DND-41 (cell line): ENCODE results near the gene ENO4.

Source experiments
- ATAC-seq: fragments of 200-7000 bp; cut with Tn5 transposase; 3 replicates; pipeline ENCODE4 v1.9.1; 2021; ENCODE audit warnings: low read depth; ENCODE audit not compliant: insufficient read depth
- DNase-seq: peaks from one replicate; pipeline ENCODE4 v3.0.0-alpha.2; 2020
- H2AFZ ChIP-seq: 2 replicates; pipeline ENCODE4 v1.6.0; 2012; ENCODE audit warnings: low read depth, low read length
- H3K27ac ChIP-seq: 2 replicates; pipeline ENCODE4 v1.5.1; 2012; ENCODE audit warnings: low read length, inconsistent platforms
- H3K27me3 ChIP-seq: fragments of 200-600 bp; sonication (generic); 2 replicates; pipeline ENCODE4 v1.6.0; 2012; ENCODE audit warnings: low read length, mild to moderate bottlenecking, inconsistent platforms; ENCODE audit not compliant: insufficient read depth, poor library complexity
- H3K36me3 ChIP-seq: 2 replicates; pipeline ENCODE4 v1.5.1; 2012; ENCODE audit warnings: low read length, inconsistent platforms; ENCODE audit not compliant: insufficient read depth
- H3K4me1 ChIP-seq: 2 replicates; pipeline ENCODE4 v1.5.1; 2012; ENCODE audit warnings: mild to moderate bottlenecking, low read length; ENCODE audit not compliant: insufficient read depth
- H3K4me2 ChIP-seq: 2 replicates; pipeline ENCODE4 v1.6.0; 2012; ENCODE audit warnings: mild to moderate bottlenecking, moderate library complexity, low read length, inconsistent platforms; ENCODE audit not compliant: insufficient read depth
- H3K4me3 ChIP-seq, 2 experiments: fragments of 200-600 bp in 1 of 2; shearing (Covaris generic) in 1 of 2; 2 replicates each; pipeline ENCODE4 v1.5.1; 2012 to 2016; ENCODE audit warnings: inconsistent platforms in 2 of 2, low read length in 2 of 2, mild to moderate bottlenecking in 2 of 2, low read depth in 1 of 2, moderate library complexity in 1 of 2
- H3K79me2 ChIP-seq: 2 replicates; pipeline ENCODE4 v1.6.0; 2012; ENCODE audit warnings: low read length, inconsistent platforms; ENCODE audit not compliant: insufficient read depth
- H3K9ac ChIP-seq: 2 replicates; pipeline ENCODE4 v1.6.0; 2012; ENCODE audit warnings: low read depth, mild to moderate bottlenecking, inconsistent platforms, low read length, moderate library complexity
- H3K9me3 ChIP-seq: 2 replicates; pipeline ENCODE4 v1.5.1; 2012; ENCODE audit warnings: low read length, moderate library complexity, mild to moderate bottlenecking, inconsistent platforms; ENCODE audit not compliant: insufficient read depth, severe bottlenecking
- H4K20me1 ChIP-seq: 2 replicates; pipeline ENCODE4 v1.6.0; 2012; ENCODE audit warnings: low read length; ENCODE audit not compliant: insufficient read depth
- EZH2 ChIP-seq: IDR thresholded peaks from 3 replicates; pipeline ENCODE4 v1.6.1; 2012; ENCODE audit warnings: borderline replicate concordance, low read depth, mild to moderate bottlenecking, moderate library complexity, low read length, inconsistent platforms; ENCODE audit not compliant: severe bottlenecking
- TF ChIP-seq, protein P1 (sequence below): IDR thresholded peaks from 2 replicates; pipeline ENCODE4 v1.5.1; 2012; ENCODE audit warnings: borderline replicate concordance, low read length, moderate library complexity, mild to moderate bottlenecking; ENCODE audit not compliant: poor library complexity, severe bottlenecking; ENCODE audit errors: extremely low read depth

Gene ENO4

DNA sequence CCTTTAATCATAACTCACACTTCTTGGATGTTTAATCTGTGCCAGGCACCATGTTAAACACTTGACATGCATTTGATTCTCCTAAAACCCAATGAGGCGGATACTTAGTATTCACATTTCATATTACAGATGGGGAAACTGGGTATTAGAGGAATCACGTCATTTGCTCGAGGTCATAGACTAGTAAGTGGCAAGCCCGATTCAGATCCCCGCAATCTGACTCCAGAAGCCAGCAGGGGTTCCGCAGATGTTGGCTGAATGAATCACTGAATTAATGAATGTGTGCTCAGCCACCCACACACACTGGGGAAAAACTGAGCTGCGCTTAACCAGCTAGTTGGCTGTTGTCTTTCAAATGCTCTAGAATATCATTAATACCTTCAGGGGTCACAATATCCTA is 22.5 kb upstream of the ENO4 start:
- DNase-seq = no peak
- H3K27me3 ChIP-seq = no peaks in the 10 kb centered on the region
- H3K27ac ChIP-seq = no peak overlapping the region
- no peaks in the 10 kb centered on the region for H3K4me1 ChIP-seq
- H3K9ac ChIP-seq = no peak overlapping the region
- no peak overlapping the region for H3K4me3 ChIP-seq
- H2AFZ ChIP-seq = no peak overlapping the region
- H4K20me1 ChIP-seq = no peaks in the 10 kb centered on the region
- no peaks in the 10 kb centered on the region for H3K79me2 ChIP-seq
- H3K4me2 ChIP-seq = no peak overlapping the region
- H3K9me3 ChIP-seq = no peaks in the 10 kb centered on the region
- H3K36me3 ChIP-seq = no peaks in the 10 kb centered on the region
- TF ChIP-seq, protein P1, sequence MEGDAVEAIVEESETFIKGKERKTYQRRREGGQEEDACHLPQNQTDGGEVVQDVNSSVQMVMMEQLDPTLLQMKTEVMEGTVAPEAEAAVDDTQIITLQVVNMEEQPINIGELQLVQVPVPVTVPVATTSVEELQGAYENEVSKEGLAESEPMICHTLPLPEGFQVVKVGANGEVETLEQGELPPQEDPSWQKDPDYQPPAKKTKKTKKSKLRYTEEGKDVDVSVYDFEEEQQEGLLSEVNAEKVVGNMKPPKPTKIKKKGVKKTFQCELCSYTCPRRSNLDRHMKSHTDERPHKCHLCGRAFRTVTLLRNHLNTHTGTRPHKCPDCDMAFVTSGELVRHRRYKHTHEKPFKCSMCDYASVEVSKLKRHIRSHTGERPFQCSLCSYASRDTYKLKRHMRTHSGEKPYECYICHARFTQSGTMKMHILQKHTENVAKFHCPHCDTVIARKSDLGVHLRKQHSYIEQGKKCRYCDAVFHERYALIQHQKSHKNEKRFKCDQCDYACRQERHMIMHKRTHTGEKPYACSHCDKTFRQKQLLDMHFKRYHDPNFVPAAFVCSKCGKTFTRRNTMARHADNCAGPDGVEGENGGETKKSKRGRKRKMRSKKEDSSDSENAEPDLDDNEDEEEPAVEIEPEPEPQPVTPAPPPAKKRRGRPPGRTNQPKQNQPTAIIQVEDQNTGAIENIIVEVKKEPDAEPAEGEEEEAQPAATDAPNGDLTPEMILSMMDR = no peak
- TF ChIP-seq EZH2 = no peak
- no peak for ATAC-seq

GRCh38 chr10:116827214-116827671 is 22.1 kb upstream of the ENO4 start:
- no peak overlapping the region for H3K4me2 ChIP-seq
- no peak overlapping the region for H3K4me3 ChIP-seq
- H3K27ac ChIP-seq = no peak overlapping the region
- no peaks in the 10 kb centered on the region for H3K36me3 ChIP-seq
- H3K4me1 ChIP-seq = no peaks in the 10 kb centered on the region
- ATAC-seq = no peak
- H3K27me3 ChIP-seq = no peaks in the 10 kb centered on the region
- DNase-seq = no peak
- TF ChIP-seq, protein P1 = no peak
- no peak for TF ChIP-seq EZH2
- no peaks in the 10 kb centered on the region for H3K79me2 ChIP-seq
- H3K9ac ChIP-seq = no peak overlapping the region
- H3K9me3 ChIP-seq = no peaks in the 10 kb centered on the region
- H4K20me1 ChIP-seq = no peaks in the 10 kb centered on the region
- no peak overlapping the region for H2AFZ ChIP-seq

GRCh38 chr10:116828116-116828515 is 21.2 kb upstream of the ENO4 start:
- Histone ChIP-seq H2AFZ (no peak overlapping the region), H3K4me3 (no peak overlapping the region), H3K4me2 (no peak overlapping the region), H3K79me2 (no peaks in the 10 kb centered on the region), H3K9me3 (no peaks in the 10 kb centered on the region), H3K9ac (no peak overlapping the region), H3K27ac (no peak overlapping the region), H3K27me3 (no peaks in the 10 kb centered on the region), H4K20me1 (no peaks in the 10 kb centered on the region), H3K36me3 (no peaks in the 10 kb centered on the region), H3K4me1 (no peaks in the 10 kb centered on the region)
- ATAC-seq = no peak
- TF ChIP-seq, protein P1 = no peak
- TF ChIP-seq EZH2 = no peak
- no peak for DNase-seq

DNA sequence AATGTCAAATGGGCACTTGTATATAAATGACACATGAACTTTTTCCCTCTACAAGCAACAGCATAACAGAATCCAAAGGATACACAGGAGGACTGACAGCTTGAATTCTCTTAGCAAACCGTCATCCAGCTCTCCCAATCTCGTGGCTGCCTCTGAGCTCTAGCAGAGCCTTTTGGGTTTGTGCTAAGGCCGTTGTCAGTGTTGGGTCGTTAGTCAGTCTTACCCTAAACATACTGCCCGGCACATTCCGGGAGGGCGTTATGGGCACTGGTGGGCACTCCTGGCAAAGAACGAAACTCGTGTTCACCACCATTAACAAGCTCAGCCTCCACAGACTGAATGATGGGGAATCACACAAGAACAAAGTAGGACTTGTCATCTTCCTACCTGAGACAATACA is 19.6 kb upstream of the ENO4 start:
- ATAC-seq = no peak
- DNase-seq = no peak
- Histone ChIP-seq H3K27me3 (no peaks in the 10 kb centered on the region), H4K20me1 (no peaks in the 10 kb centered on the region), H3K9ac (no peak overlapping the region), H3K27ac (no peak overlapping the region), H3K9me3 (no peaks in the 10 kb centered on the region), H3K36me3 (no peaks in the 10 kb centered on the region), H3K4me1 (no peaks in the 10 kb centered on the region), H3K4me3 (no peak overlapping the region), H2AFZ (no peak overlapping the region), H3K4me2 (no peak overlapping the region), H3K79me2 (no peaks in the 10 kb centered on the region)
- no peak for TF ChIP-seq EZH2
- TF ChIP-seq, protein P1 = no peak
